Astrocyte of the cerebellum (primary cell): ENCODE measurements around the gene SOX18.

Experiments
- DNase-seq: peaks from one replicate; pipeline ENCODE4 v3.0.0-alpha.2; 2011; ENCODE audit warnings: low read depth
- H3K4me3 ChIP-seq: 2 replicates; pipeline ENCODE4 v1.5.1; 2011; ENCODE audit warnings: mild to moderate bottlenecking, low read depth, low read length, moderate library complexity
- in situ Hi-C: cut with HindIII; loops from 2 replicates; pipeline ENCODE4 v1.10.0; 2017; ENCODE audit warnings: low sequenced_read_pairs
- TF ChIP-seq, protein P1 (sequence below): IDR thresholded peaks from 2 replicates; pipeline ENCODE4 v1.5.1; 2012; ENCODE audit warnings: low read length, low read depth, moderate library complexity, mild to moderate bottlenecking; ENCODE audit errors: missing control alignments

The SOX18 gene

DNA sequence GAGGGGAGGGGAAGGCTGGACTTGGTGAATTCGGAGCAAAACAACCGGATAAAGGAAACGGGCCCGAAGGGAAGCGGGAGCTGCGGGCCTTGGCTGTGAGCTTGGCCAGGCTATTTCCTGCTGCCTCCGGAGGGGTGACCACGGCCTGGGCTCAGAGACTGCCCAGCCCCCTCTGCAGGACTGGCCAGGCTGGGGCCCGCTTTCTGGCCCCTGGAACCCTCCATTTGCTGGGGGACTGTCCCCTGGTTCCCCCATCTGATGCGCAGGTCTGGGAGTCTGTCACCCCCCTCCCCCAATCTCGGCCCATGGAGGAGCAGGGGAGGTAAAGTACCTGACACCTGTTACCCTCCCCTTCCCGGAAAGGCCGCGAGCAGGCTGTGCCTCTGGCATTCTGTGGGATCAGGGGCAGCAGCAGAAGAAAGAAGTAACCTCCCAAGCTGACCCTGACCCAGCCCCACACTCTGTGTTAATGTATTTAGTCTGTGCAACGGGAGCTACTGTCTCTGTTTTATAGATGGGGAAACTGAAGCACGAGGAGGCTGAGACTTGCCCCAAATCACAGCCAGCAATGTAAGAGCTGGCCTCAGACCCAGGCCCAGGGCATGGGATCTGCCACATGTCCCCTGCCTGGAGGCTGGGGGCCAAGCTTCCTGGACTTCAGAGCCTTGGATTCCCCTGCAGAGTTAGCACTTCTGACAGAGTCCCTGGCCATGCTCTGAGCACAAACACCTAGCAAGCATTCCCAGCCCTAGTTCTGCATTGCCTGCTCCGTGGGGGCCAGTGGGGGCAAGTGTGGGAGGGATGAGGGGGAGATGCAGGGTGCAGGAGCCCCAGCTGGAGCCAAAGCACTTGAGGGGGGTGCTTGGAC lies 9.9 kb downstream of the SOX18 start:
- DNase-seq: no peak
- TF ChIP-seq, protein P1, sequence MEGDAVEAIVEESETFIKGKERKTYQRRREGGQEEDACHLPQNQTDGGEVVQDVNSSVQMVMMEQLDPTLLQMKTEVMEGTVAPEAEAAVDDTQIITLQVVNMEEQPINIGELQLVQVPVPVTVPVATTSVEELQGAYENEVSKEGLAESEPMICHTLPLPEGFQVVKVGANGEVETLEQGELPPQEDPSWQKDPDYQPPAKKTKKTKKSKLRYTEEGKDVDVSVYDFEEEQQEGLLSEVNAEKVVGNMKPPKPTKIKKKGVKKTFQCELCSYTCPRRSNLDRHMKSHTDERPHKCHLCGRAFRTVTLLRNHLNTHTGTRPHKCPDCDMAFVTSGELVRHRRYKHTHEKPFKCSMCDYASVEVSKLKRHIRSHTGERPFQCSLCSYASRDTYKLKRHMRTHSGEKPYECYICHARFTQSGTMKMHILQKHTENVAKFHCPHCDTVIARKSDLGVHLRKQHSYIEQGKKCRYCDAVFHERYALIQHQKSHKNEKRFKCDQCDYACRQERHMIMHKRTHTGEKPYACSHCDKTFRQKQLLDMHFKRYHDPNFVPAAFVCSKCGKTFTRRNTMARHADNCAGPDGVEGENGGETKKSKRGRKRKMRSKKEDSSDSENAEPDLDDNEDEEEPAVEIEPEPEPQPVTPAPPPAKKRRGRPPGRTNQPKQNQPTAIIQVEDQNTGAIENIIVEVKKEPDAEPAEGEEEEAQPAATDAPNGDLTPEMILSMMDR: no peak
- peak overlapping the region; percentile 31 for H3K4me3 ChIP-seq
- in situ Hi-C loops: no loop called here

GRCh38 chr20:64038565-64039292 lies 10.7 kb downstream of the SOX18 start:
- in situ Hi-C loops: no loop called here
- peak overlapping the region; percentile 31 for H3K4me3 ChIP-seq
- DNase-seq: no peak
- TF ChIP-seq, protein P1: peak; percentile 78

- no peak overlapping the region for H3K4me3 ChIP-seq
- TF ChIP-seq, protein P1: no peak
- in situ Hi-C loops: no loop called here
- DNase-seq: no peak
Observed at GRCh38 chr20:64038224-64038564, 11.2 kb downstream of the SOX18 start.

DNA sequence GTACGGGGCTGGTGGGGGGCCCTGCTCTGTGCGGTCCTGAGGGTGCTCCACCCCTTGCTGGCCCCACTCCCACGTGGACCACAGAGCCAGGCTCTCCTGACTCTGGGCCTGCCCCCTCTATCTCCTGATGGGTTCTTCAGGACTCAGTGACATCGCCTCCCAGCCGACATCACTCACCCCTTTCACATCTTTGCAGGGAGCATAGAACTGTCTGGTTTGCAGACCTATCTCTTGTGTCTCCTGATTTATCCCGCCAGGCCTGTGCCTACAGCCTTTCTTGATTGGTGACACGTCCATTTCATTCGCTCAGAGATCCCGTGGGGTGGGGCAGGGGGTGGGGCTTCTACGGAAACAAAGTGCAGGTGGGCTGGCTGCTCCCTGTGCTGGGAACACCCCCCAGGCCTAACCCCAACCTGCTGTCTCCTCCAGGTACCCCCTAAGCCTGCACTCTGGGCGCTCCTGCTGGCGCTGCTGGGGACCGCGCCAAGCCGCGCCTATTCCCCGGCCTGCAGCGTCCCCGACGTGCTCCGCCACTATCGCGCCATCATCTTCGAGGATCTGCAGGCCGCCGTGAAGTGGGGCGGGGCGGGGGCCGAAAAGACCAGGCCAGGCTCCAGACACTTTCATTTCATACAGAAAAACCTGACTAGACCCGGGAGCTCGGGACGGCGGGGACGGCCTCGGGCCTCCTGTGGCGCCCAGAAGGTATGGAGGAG lies 11.8 kb downstream of the SOX18 start:
- no peak for DNase-seq
- in situ Hi-C loops: no loop called here
- H3K4me3 ChIP-seq: no peak overlapping the region
- TF ChIP-seq, protein P1: no peak

DNA sequence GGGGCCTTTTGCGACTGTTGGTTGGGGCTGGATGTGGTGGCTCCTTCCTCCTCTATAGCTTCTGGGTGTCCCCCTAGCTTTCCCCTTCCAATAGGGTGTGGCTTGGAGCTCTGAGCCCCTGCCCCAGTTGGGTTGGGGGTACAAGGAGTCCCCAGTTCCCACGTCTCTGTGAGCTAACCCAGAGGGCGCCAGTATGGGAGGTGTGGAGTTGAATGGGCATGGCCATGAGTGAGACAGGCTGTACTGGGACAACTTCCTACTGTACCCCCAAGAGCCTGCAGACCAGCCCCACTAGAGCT lies 12.3 kb downstream of the SOX18 start:
- in situ Hi-C loops: no loop called here
- DNase-seq: no peak
- TF ChIP-seq, protein P1: no peak
- H3K4me3 ChIP-seq: no peak overlapping the region

DNA sequence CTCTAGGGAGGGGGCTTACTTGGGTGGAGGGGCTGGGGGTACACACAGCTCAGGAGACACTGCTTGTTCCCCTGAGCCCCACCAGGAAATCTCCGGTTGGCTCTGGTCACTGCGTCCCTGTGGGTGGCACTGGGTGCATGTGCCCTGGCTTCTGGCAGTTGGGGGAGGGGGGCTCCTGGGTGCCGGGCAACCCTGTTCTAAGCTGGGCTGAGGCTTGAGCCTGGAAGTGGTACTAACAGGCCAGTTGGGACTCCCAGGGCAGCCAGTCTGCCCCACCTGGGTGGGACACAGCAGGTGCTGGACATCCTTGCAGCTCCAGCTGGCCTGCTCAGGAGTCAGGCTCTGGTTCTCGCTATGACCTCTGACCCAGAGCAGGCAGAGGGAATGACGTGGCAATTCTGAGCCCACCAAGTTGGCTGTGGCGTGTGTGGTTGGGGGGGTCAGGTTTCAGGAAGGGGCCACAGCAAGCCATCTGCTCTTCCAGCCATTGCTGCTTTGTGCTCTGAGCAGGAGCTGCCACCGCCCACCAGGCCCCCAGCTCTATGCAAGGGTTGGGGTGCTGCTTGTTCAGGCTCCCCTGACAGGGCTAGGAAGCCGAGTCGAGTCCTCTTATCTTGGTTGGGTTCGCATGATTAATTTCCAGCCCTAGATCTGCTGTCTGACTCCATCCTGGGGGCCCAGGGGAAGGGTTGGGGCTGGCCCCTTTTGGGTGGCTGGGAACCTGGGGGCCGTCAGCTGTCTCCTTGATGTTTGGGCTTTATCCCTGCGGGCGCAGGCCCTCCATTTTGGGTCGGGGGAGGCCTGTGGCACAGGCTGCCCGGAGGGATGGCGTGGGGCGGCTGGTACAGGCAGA lies 12.9 kb downstream of the SOX18 start:
- DNase-seq: no peak
- TF ChIP-seq, protein P1: no peak
- in situ Hi-C loops: no loop called here
- H3K4me3 ChIP-seq: no peak overlapping the region
